Tibial nerve (tissue), 4 donors: ENCODE measurements around the gene JAKMIP2. TPM values are rescaled to one million over a fixed set of nuclear protein-coding genes. Genes with fewer than 3 reads are reported as not detected.
A peak's percentile ranks its signal among the peaks of the same experiment; 100 is the strongest.
"Not testable (repeated sequence)": the region's sequence is repeated elsewhere in the genome, so short reads cannot be mapped to it uniquely, and the experiment has no call there.

Experiments used
- DNase-seq, 2 donors: peaks; one replicate each; pipeline ENCODE4 v3.0.0-alpha.2; 2019; ENCODE audit warnings: low spot score in 2 of 2
- H3K27ac ChIP-seq, 4 donors: fragments of 200-600 bp; sonication (generic) in 3 of 4; one replicate each; pipeline ENCODE4 v1.5.1; 2017 to 2019; ENCODE audit warnings: mild to moderate bottlenecking in 1 of 4
- H3K27me3 ChIP-seq, 2 donors: fragments of 200-600 bp; sonication (generic) in 1 of 2; one replicate each; pipeline versions ENCODE4 v1.5.1 to v1.6.0; 2017 to 2019
- H3K36me3 ChIP-seq, 3 donors: fragments of 200-600 bp; sonication (generic); one replicate each; pipeline ENCODE4 v1.5.1; 2018 to 2019
- H3K4me1 ChIP-seq, 4 donors: fragments of 200-600 bp; sonication (generic) in 3 of 4; one replicate each; pipeline ENCODE4 v1.5.1; 2017 to 2019
- H3K4me3 ChIP-seq, 4 donors: fragments of 200-600 bp; sonication (generic) in 3 of 4; one replicate each; pipeline ENCODE4 v1.5.1; 2017 to 2019; ENCODE audit warnings: mild to moderate bottlenecking in 1 of 4, moderate library complexity in 1 of 4
- H3K9me3 ChIP-seq, 4 donors: fragments of 200-600 bp; sonication (generic) in 3 of 4; one replicate each; pipeline ENCODE4 v1.5.1; 2017 to 2019
- CTCF ChIP-seq, 5 experiments: fragments of 200-600 bp in 3 of 5; fragments of 450-650 bp in 2 of 5; sonication (generic) in 3 of 5; IDR thresholded peaks; one replicate each; pipeline ENCODE4 v1.5.1; 2016 to 2019; ENCODE audit warnings: antibody characterized with exemption in 5 of 5, mild to moderate bottlenecking in 3 of 5, moderate library complexity in 2 of 5
- EP300 ChIP-seq, 2 donors: sonication (generic); formaldehyde crosslinking; IDR thresholded peaks; one replicate each; pipeline ENCODE4 v1.6.1; 2017; ENCODE audit warnings: antibody characterized with exemption in 2 of 2, mild to moderate bottlenecking in 1 of 2
- POLR2A ChIP-seq, 2 donors: fragments of 450-650 bp; IDR thresholded peaks; one replicate each; pipeline ENCODE4 v1.6.1; 2017; ENCODE audit warnings: antibody characterized with exemption in 2 of 2, mild to moderate bottlenecking in 2 of 2, moderate library complexity in 2 of 2
- WGBS, 2 donors: methylation state at CpG; one replicate each; pipeline ENCODE4 v1.1.5; 2018; 5-methylcytosine and 5-hydroxymethylcytosine counted together
- total RNA-seq, 4 donors: library from RNA; depleted of rRNA; stranded (reverse); fragments of >200 nt; gene quantifications; one replicate each; pipeline ENCODE4 v1.1.0, GENCODE V29; 2016

Gene JAKMIP2
- total RNA-seq, 4 donors from 2014 or later: 7.2 to 22.7 (median 13.5) TPM

- Histone ChIP-seq H3K4me1 (no peaks in the 10 kb centered on the region), H3K4me3 (no peak overlapping the region), H3K36me3 (no peaks in the 10 kb centered on the region), H3K27ac (no peak overlapping the region), H3K27me3 (no peaks in the 10 kb centered on the region), H3K9me3 (no peaks in the 10 kb centered on the region)
- 79 to 87% methylated on average over 1 of the region's 1 CpG for WGBS, 2 donors
- TF ChIP-seq EP300 (IDR thresholded peaks at IDR 0.05): no peak
- no peak for TF ChIP-seq CTCF (IDR thresholded peaks at IDR 0.05)
- TF ChIP-seq POLR2A (IDR thresholded peaks at IDR 0.05): no peak
- no peak for DNase-seq
These were observed 195.7 kb downstream of the JAKMIP2 start for GRCh38 chr5:147586832-147587231.

GRCh38 chr5:147586221-147586620 is 196.3 kb downstream of the JAKMIP2 start:
- no peak for DNase-seq

GRCh38 chr5:147582272-147582671 is 200.3 kb downstream of the JAKMIP2 start:
- 75 to 76% methylated on average over 6 of the region's 6 CpGs for WGBS, 2 donors
- DNase-seq, H3K27ac ChIP-seq: not testable (repeated sequence)

More at GRCh38 chr5:147586221-147586620, 196.3 kb downstream of the JAKMIP2 start:
- Histone ChIP-seq H3K4me3 (no peak overlapping the region), H3K27ac (no peak overlapping the region), H3K27me3 (no peaks in the 10 kb centered on the region), H3K9me3 (no peaks in the 10 kb centered on the region), H3K4me1 (no peaks in the 10 kb centered on the region), H3K36me3 (no peaks in the 10 kb centered on the region)
- WGBS, 2 donors: 86 to 89% methylated on average over 4 of the region's 4 CpGs
- no peak for TF ChIP-seq EP300 (IDR thresholded peaks at IDR 0.05)
- no peak for TF ChIP-seq POLR2A (IDR thresholded peaks at IDR 0.05)

GRCh38 chr5:147580418-147580817 is 202.1 kb downstream of the JAKMIP2 start:
- not testable (repeated sequence) for H3K4me3 ChIP-seq, H3K9me3 ChIP-seq, H3K27ac ChIP-seq, H3K36me3 ChIP-seq, DNase-seq, H3K27me3 ChIP-seq
- 95 to 97% methylated on average over 7 of the region's 7 CpGs for WGBS, 2 donors
- H3K4me1 ChIP-seq: peaks cover 0 to 13% (median 0%) of the 10 kb centered on the region in 4 donors

More at GRCh38 chr5:147582272-147582671, 200.3 kb downstream of the JAKMIP2 start:
- H3K4me1 ChIP-seq: peaks cover 0 to 10% (median 0%) of the 10 kb centered on the region in 4 donors
- not testable (repeated sequence) for H3K4me3 ChIP-seq, H3K9me3 ChIP-seq, H3K27me3 ChIP-seq, H3K36me3 ChIP-seq

- Histone ChIP-seq H3K9me3 (peaks cover 0 to 3% (median 0%) of the 10 kb centered on the region in 4 donors), H3K36me3 (no peaks in the 10 kb centered on the region), H3K4me1 (peaks cover 0 to 13% (median 0%) of the 10 kb centered on the region in 4 donors), H3K4me3 (peak overlapping the region in 1 of 4 donors; percentile 34), H3K27ac (peak overlapping the region in 1 of 4 donors; percentile 58), H3K27me3 (no peaks in the 10 kb centered on the region)
- TF ChIP-seq CTCF (IDR thresholded peaks at IDR 0.05): peak; percentile 50 to 70 (median 64)
- TF ChIP-seq EP300 (IDR thresholded peaks at IDR 0.05): no peak
- TF ChIP-seq POLR2A (IDR thresholded peaks at IDR 0.05): no peak
- 11 to 15% methylated on average over 8 of the region's 8 CpGs for WGBS, 2 donors
- DNase-seq: no peak
These were observed 204.1 kb downstream of the JAKMIP2 start for GRCh38 chr5:147578228-147579024.

GRCh38 chr5:147576646-147577535 is 205.6 kb downstream of the JAKMIP2 start:
- TF ChIP-seq POLR2A (IDR thresholded peaks at IDR 0.05) (no peak), EP300 (IDR thresholded peaks at IDR 0.05) (no peak), CTCF (IDR thresholded peaks at IDR 0.05) (peak; percentile 69 to 89 (median 77))
- no peaks in the 10 kb centered on the region for H3K27me3 ChIP-seq
- 45 to 48% methylated on average over 15 of the region's 15 CpGs for WGBS, 2 donors
- peak; percentile 63 to 82 for DNase-seq
- H3K36me3 ChIP-seq: no peaks in the 10 kb centered on the region
- H3K9me3 ChIP-seq: peaks cover 0 to 3% (median 0%) of the 10 kb centered on the region in 4 donors
- no peak overlapping the region for H3K4me3 ChIP-seq
- peaks cover 0 to 13% (median 0%) of the 10 kb centered on the region in 4 donors for H3K4me1 ChIP-seq
- H3K27ac ChIP-seq: no peak overlapping the region
